ENCODE measurements around the gene OR52M1. TPM values are rescaled to one million over a fixed set of nuclear protein-coding genes. Genes with fewer than 3 reads are reported as not detected.

OR52M1 gene
- total RNA-seq: not detected
- not detected for polyA plus RNA-seq
- long read RNA-seq, donor 1: 0 reads
- long read RNA-seq, donor 2: 0 reads
- long read RNA-seq, donor 3: 0 reads

GRCh38 chr11:4544891-4545290 is at the start of gene OR52M1:
TSS of gene OR52M1 (plus strand) at chr11:4545191. CDS start at chr11:4545191, 0 bp downstream.
- ATAC-seq: no peak
- H3K9me3 ChIP-seq: peaks cover 0 to 8% (median 0%) of the 10 kb centered on the region in 11 donors
- no peak within 1 kb of the TSS for H3K4me3 ChIP-seq
- no peaks in the 10 kb centered on the region for H3K4me1 ChIP-seq
- no peaks in the 10 kb centered on the region for H3K36me3 ChIP-seq
- no peak within 1 kb of the TSS for H3K27ac ChIP-seq
- peaks cover 0 to 14% (median 0%) of the 10 kb centered on the region in 7 donors for H3K27me3 ChIP-seq
- no peak for DNase-seq
- intact Hi-C loops (cut with DNase I): loop anchor here in 2 of 10 donors (5.0 kb wide), 1 partner anchor 358 kb away; no protein-coding TSS in a partner anchor
- no peak for TF ChIP-seq CTCF (IDR thresholded peaks at IDR 0.05)
- 74 to 85% methylated on average over 5 of the region's 5 CpGs for WGBS, 2 donors

- no peaks in the 10 kb centered on the region for H3K9me3 ChIP-seq
- intact Hi-C loops (cut with DNase I): loop anchor here in 1 of 10 donors (2.0 kb wide), 1 partner anchor 305 kb away; no protein-coding TSS in a partner anchor
- no peak overlapping the region for H3K4me3 ChIP-seq
- H3K4me1 ChIP-seq: peaks cover 0 to 18% (median 4%) of the 10 kb centered on the region in 9 donors
- ATAC-seq (no peak), DNase-seq (no peak)
- H3K27me3 ChIP-seq: peaks cover 0 to 20% (median 5%) of the 10 kb centered on the region in 7 donors
- 51 to 57% methylated on average over 7 of the region's 7 CpGs for WGBS, 2 donors
- no peak overlapping the region for H3K27ac ChIP-seq
- H3K36me3 ChIP-seq: no peaks in the 10 kb centered on the region
- TF ChIP-seq CTCF (IDR thresholded peaks at IDR 0.05): no peak
Observed at GRCh38 chr11:4495487-4495886, 49.5 kb upstream of the OR52M1 start.

- no peak for DNase-seq
- no peak for TF ChIP-seq CTCF (IDR thresholded peaks at IDR 0.05)
- intact Hi-C loops (cut with DNase I): loop anchor here in 1 of 10 donors (2.0 kb wide), 1 partner anchor 305 kb away; no protein-coding TSS in a partner anchor
- Histone ChIP-seq H3K4me1 (peaks cover 0 to 18% (median 4%) of the 10 kb centered on the region in 9 donors), H3K36me3 (no peaks in the 10 kb centered on the region), H3K27ac (no peak overlapping the region), H3K9me3 (no peaks in the 10 kb centered on the region), H3K4me3 (no peak overlapping the region), H3K27me3 (peaks cover 0 to 20% (median 5%) of the 10 kb centered on the region in 7 donors)
- no peak for ATAC-seq
- whole genome bisulfite sequencing, 2 donors: 53 to 65% methylated on average over 6 of the region's 6 CpGs
Observed at GRCh38 chr11:4495986-4496385, 49.0 kb upstream of the OR52M1 start.

- intact Hi-C loops (cut with DNase I): no loop called here
- no peaks in the 10 kb centered on the region for H3K36me3 ChIP-seq
- H3K27me3 ChIP-seq: peaks cover 0 to 18% (median 5%) of the 10 kb centered on the region in 7 donors
- no peak overlapping the region for H3K4me3 ChIP-seq
- TF ChIP-seq CTCF (IDR thresholded peaks at IDR 0.05): no peak
- DNase-seq (no peak), ATAC-seq (peak in 1 of 8 donors; percentile 68)
- 40 to 46% methylated on average over 15 of the region's 15 CpGs for WGBS, 2 donors
- no peak overlapping the region for H3K27ac ChIP-seq
- H3K4me1 ChIP-seq: peaks cover 0 to 18% (median 4%) of the 10 kb centered on the region in 9 donors
- no peaks in the 10 kb centered on the region for H3K9me3 ChIP-seq
Observed at GRCh38 chr11:4496557-4497248, 48.3 kb upstream of the OR52M1 start.

All from heart right ventricle (tissue), 16 donors.